Right renal pelvis (tissue), 4 donors: ENCODE measurements around the gene CHCHD3. TPM values are rescaled to one million over a fixed set of nuclear protein-coding genes. Genes with fewer than 3 reads are reported as not detected.
"Not testable (repeated sequence)": the region's sequence is repeated elsewhere in the genome, so short reads cannot be mapped to it uniquely, and the experiment has no call there.

ENCODE experiments used
- DNase-seq, 4 donors: peaks; one replicate each; pipeline ENCODE4 v3.0.0-alpha.2; 2013; ENCODE audit warnings: low read depth in 4 of 4, low spot score in 3 of 4, missing footprints in 1 of 4
- polyA plus RNA-seq, 4 donors: library from polyadenylated mRNA; unstranded; fragments of 120-200 nt; gene quantifications; one replicate each; pipeline ENCODE4 v1.2.1, GENCODE V29; 2013; ENCODE audit not compliant: insufficient read length in 4 of 4

The CHCHD3 gene
- polyA plus RNA-seq, 4 donors: 80.8 to 93.4 (median 87.9) TPM

GRCh38 chr7:133048589-133048988 lies 33.3 kb downstream of the CHCHD3 start:
- no peak for DNase-seq

GRCh38 chr7:133047321-133047720 lies 34.6 kb downstream of the CHCHD3 start:
- DNase-seq: no peak

GRCh38 chr7:133044722-133045473 lies 37.0 kb downstream of the CHCHD3 start:
- DNase-seq: no peak

GRCh38 chr7:133040674-133041073 lies 41.2 kb downstream of the CHCHD3 start:
- no peak for DNase-seq

- no peak for DNase-seq
Measured at GRCh38 chr7:133040178-133040577, 41.7 kb downstream of the CHCHD3 start.

GRCh38 chr7:133039614-133040013 lies 42.3 kb downstream of the CHCHD3 start:
- no peak for DNase-seq

- DNase-seq: no peak
Measured at GRCh38 chr7:133036289-133036688, 45.6 kb downstream of the CHCHD3 start.

- DNase-seq: not testable (repeated sequence)
Measured at GRCh38 chr7:133035240-133035639, 46.6 kb downstream of the CHCHD3 start.

GRCh38 chr7:133030346-133030745 lies 51.5 kb downstream of the CHCHD3 start:
- no peak for DNase-seq

GRCh38 chr7:133029463-133029862 lies 52.4 kb downstream of the CHCHD3 start:
- no peak for DNase-seq

- DNase-seq: no peak
Measured at GRCh38 chr7:133027397-133027796, 54.5 kb downstream of the CHCHD3 start.

- DNase-seq: no peak
Measured at GRCh38 chr7:133026210-133026859, 55.6 kb downstream of the CHCHD3 start.

GRCh38 chr7:133025056-133025455 lies 56.8 kb downstream of the CHCHD3 start:
- no peak for DNase-seq

- DNase-seq: no peak
Measured at GRCh38 chr7:133024596-133024995, 57.3 kb downstream of the CHCHD3 start.

- no peak for DNase-seq
Measured at GRCh38 chr7:133023370-133024071, 58.4 kb downstream of the CHCHD3 start.

GRCh38 chr7:133022661-133023060 lies 59.2 kb downstream of the CHCHD3 start:
- no peak for DNase-seq

GRCh38 chr7:133021196-133021595 lies 60.7 kb downstream of the CHCHD3 start:
- DNase-seq: no peak

- no peak for DNase-seq
Measured at GRCh38 chr7:133020496-133020895, 61.4 kb downstream of the CHCHD3 start.

- no peak for DNase-seq
Measured at GRCh38 chr7:133019590-133019989, 62.3 kb downstream of the CHCHD3 start.

GRCh38 chr7:133016604-133017003 lies 65.3 kb downstream of the CHCHD3 start:
- DNase-seq: no peak

- DNase-seq: no peak
Measured at GRCh38 chr7:133015888-133016287, 66.0 kb downstream of the CHCHD3 start.

- DNase-seq: no peak
Measured at GRCh38 chr7:133011746-133012145, 70.1 kb downstream of the CHCHD3 start.
